SU-DHL-6 (cell line): ENCODE results near the gene MTA2.

Source experiments
- CTCF ChIP-seq: fragments of 200-600 bp; sonication (generic); IDR thresholded peaks from one replicate; pipeline ENCODE4 v1.5.1; 2017; ENCODE audit warnings: antibody characterized with exemption, mild to moderate bottlenecking, low read length, moderate library complexity; ENCODE audit not compliant: insufficient read depth, poor library complexity, severe bottlenecking
- EZH2phosphoT487 ChIP-seq: fragments of 200-600 bp; sonication (generic), shearing (Covaris generic); conservative IDR thresholded peaks from 2 replicates; pipeline ENCODE4 v1.6.1; 2018; ENCODE audit warnings: mild to moderate bottlenecking, antibody characterized with exemption, low read length, moderate library complexity, mixed read lengths

GRCh38 chr11:62601372-62602140 lies at the start of gene MTA2:
- no peak for TF ChIP-seq CTCF
- TF ChIP-seq EZH2phosphoT487, result no peak
